ENCODE data around the gene CHST13. TPM values are rescaled to one million over a fixed set of nuclear protein-coding genes. Genes with fewer than 3 reads are reported as not detected.

CHST13 gene
- total and polyA plus RNA-seq, 2 of the 4 experiments (the other 2 are of a cell fraction): not detected

DNA sequence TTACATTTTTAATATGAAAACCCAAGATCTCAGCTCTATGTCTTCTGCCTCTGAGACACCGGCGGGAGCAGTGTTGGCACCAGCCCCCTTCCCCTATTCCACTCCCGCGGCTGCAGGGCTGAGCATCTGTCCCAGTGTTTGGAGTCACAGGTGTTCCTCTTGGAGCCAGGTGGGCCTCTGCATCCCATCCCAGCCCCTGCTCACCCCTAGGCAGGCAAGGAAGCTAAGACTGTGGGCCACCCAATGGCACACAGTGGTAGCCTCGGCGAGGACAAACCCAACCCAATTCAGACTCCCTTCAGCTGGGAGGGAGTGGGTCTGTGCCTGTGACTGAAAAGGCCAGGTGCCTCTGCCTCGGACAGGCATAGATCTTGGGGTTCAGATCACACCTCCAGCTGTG lies 3.1 kb downstream of the CHST13 start:
- Histone ChIP-seq H3K56ac (ENCODE audit: extremely low read depth, insufficient read depth, low read length) (no peak overlapping the region), H3K18ac (ENCODE audit: low read depth, low read length) (no peak overlapping the region), H4K91ac (ENCODE audit: insufficient read depth, low read depth, low read length) (no peak overlapping the region), H2BK15ac (ENCODE audit: low read depth, low read length) (no peak overlapping the region), H3K14ac (replicated peaks; ENCODE audit: low read depth, low read length) (no peak overlapping the region), H2BK5ac (ENCODE audit: low read depth, low read length, poor library complexity, severe bottlenecking) (no peak overlapping the region), H3K9me1 (ENCODE audit: insufficient read depth, low read length) (no peaks in the 10 kb centered on the region; the same call in 1 of the 2 replicates), H3K23ac (ENCODE audit: low read depth, low read length) (no peak overlapping the region), H4K8ac (ENCODE audit: low read depth in 2 of 2, low read length in 2 of 2) (no peak overlapping the region), H2BK20ac (ENCODE audit: low read depth, low read length) (no peak overlapping the region), H3K9ac (ENCODE audit: low read depth, low read length) (no peak overlapping the region), H2AK5ac (ENCODE audit: low read depth, low read length) (no peak overlapping the region), H2AFZ (replicated peaks; ENCODE audit: low read length, poor library complexity) (no peak overlapping the region), H3K27ac (ENCODE audit: insufficient read depth, low read length) (no peak overlapping the region), H3K36me3 (ENCODE audit: control insufficient read depth, insufficient read depth, low read length) (no peaks in the 10 kb centered on the region), H2BK120ac (ENCODE audit: low read depth, low read length) (no peak overlapping the region), H3K27me3 (ENCODE audit: control insufficient read depth, insufficient read depth, low read length) (peaks cover 45% of the 10 kb centered on the region), H4K5ac (ENCODE audit: low read depth, low read length) (no peak overlapping the region), H3K4me1 (ENCODE audit: control insufficient read depth, insufficient read depth, low read length) (no peaks in the 10 kb centered on the region; the same call in 1 of the 2 replicates), H3K4me2 (ENCODE audit: low read depth, low read length) (no peak overlapping the region), H3K79me1 (ENCODE audit: low read depth in 1 of 2, low read length in 2 of 2) (no peaks in the 10 kb centered on the region), H3K4ac (ENCODE audit: low read depth, low read length) (no peak overlapping the region), H4K20me1 (ENCODE audit: insufficient read depth, low read length) (no peaks in the 10 kb centered on the region), H3K4me3 (ENCODE audit: insufficient read depth, low read depth, low read length) (no peak overlapping the region), H3K9me3 (ENCODE audit: control insufficient read depth, insufficient read depth, low read length) (no peaks in the 10 kb centered on the region), H2AK9ac (replicated peaks; ENCODE audit: low read depth, low read length, poor library complexity) (no peak overlapping the region)
- TF ChIP-seq CEBPB (IDR thresholded peaks at IDR 0.05; ENCODE audit: low read depth, low read length): no peak
- no peak for TF ChIP-seq ELK1 (IDR thresholded peaks at IDR 0.05; ENCODE audit: borderline replicate concordance, low read depth, low read length)
- TF ChIP-seq CHD1 (IDR thresholded peaks at IDR 0.05; ENCODE audit: low read depth, low read length): no peak
- intact Hi-C loops (cut with micrococcal nuclease): no loop called here
- ChIA-PET POLR2A (ENCODE audit: unreplicated experiment) (no interaction called here), CTCF (no interaction called here)
- no peak for DNase-seq
- 65% methylated on average over 4 of the region's 7 CpGs; no CpG with 5 or more reads in 1 of the 2 experiments for WGBS, 2 experiments (ENCODE audit: extremely low coverage in 2 of 2, insufficient read length in 1 of 2)
- dilution Hi-C loops (cut with HindIII; ENCODE audit: low sequenced_read_pairs, unreplicated experiment): no loop called here
- no peak for ATAC-seq (ENCODE audit: low read depth)
- in situ Hi-C loops (cut with MboI; ENCODE audit: low sequenced_read_pairs): loop anchor here (10.0 kb wide), 1 partner anchor 928 kb away; no protein-coding TSS in a partner anchor
- BruUV-seq (replicated peaks): no TSS peak
